ENCODE data around the gene DCAF4. TPM values are rescaled to one million over a fixed set of nuclear protein-coding genes. Genes with fewer than 3 reads are reported as not detected.

DCAF4 gene
- total RNA-seq, 4 donors from 2014 or later, result 7.0 to 29.0 (median 14.0) TPM

DNA sequence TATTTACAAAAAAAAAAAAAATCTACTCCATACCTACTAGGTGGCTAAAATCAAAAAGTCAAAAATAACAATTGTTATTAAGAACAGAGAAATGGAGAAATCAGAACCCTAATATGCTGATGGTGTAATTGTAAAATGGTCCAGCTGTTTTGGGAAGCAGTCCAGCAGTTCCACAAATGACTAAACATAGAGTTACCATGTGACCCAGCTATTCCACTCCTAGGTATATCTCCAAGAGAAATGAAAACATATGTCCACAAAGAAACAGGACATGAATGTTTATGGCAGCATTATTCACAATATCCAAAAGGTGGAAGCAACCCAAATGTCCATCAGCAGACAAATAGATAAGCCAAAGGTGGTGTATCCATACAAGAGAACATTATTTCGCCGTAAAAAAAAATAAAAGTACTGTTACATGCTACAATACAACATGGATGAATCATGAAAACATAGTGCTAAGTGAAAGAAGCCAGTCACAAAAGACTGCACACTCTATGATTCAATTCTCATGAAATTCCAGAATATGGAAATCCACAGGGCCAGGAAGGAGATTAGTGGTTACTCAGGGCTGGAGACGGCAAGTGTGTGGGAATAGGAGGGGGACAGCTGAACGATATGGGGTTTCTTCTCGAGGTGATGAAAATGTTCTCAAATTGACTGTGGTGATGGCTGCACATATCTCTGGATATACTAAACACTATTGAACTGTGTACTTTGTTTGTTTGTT is 23.3 kb upstream of the DCAF4 start:
- WGBS, 2 donors, result 81 to 89% methylated on average over 5 of the region's 5 CpGs
- Histone ChIP-seq H3K27ac (no peak overlapping the region), H3K9me3 (no peaks in the 10 kb centered on the region), H3K4me3 (no peak overlapping the region), H3K27me3 (peaks cover 0 to 19% (median 0%) of the 10 kb centered on the region in 4 donors), H3K36me3 (no peaks in the 10 kb centered on the region), H3K4me1 (peaks cover 0 to 12% (median 0%) of the 10 kb centered on the region in 3 donors)
- DNase-seq, result no peak
- intact Hi-C loops (cut with DNase I), result no loop called here
- TF ChIP-seq POLR2A (IDR thresholded peaks at IDR 0.05), result no peak
- TF ChIP-seq, protein P1, sequence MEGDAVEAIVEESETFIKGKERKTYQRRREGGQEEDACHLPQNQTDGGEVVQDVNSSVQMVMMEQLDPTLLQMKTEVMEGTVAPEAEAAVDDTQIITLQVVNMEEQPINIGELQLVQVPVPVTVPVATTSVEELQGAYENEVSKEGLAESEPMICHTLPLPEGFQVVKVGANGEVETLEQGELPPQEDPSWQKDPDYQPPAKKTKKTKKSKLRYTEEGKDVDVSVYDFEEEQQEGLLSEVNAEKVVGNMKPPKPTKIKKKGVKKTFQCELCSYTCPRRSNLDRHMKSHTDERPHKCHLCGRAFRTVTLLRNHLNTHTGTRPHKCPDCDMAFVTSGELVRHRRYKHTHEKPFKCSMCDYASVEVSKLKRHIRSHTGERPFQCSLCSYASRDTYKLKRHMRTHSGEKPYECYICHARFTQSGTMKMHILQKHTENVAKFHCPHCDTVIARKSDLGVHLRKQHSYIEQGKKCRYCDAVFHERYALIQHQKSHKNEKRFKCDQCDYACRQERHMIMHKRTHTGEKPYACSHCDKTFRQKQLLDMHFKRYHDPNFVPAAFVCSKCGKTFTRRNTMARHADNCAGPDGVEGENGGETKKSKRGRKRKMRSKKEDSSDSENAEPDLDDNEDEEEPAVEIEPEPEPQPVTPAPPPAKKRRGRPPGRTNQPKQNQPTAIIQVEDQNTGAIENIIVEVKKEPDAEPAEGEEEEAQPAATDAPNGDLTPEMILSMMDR (IDR thresholded peaks at IDR 0.05), result no peak

DNA sequence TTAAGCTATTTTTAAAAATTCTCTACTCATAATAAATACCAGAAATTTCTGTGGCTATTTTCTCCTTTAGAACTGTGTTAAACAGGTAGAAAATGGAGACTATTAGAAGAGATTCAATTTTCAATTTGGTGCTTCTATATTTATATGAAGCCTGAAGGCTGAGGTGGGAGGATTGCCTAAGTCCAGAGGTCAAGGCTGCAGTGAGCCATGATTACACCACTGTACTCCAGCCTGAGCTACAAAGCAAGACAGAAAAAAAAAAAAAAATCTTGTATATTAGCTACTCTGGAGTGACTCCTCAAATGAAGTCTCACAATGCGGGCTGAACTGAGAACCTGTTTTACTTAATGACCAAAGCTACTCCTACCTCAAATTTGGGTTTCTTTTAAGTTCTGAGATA is 22.5 kb upstream of the DCAF4 start:
- Histone ChIP-seq H3K4me3 (no peak overlapping the region), H3K36me3 (no peaks in the 10 kb centered on the region), H3K27me3 (peaks cover 0 to 13% (median 0%) of the 10 kb centered on the region in 4 donors), H3K4me1 (peaks cover 0 to 18% (median 0%) of the 10 kb centered on the region in 3 donors), H3K27ac (no peak overlapping the region), H3K9me3 (no peaks in the 10 kb centered on the region)
- 56 to 94% methylated on average over 1 of the region's 1 CpG for WGBS, 2 donors
- no peak for DNase-seq
- intact Hi-C loops (cut with DNase I), result no loop called here
- TF ChIP-seq POLR2A (IDR thresholded peaks at IDR 0.05), result no peak
- TF ChIP-seq, protein P1 (IDR thresholded peaks at IDR 0.05), result no peak

DNA sequence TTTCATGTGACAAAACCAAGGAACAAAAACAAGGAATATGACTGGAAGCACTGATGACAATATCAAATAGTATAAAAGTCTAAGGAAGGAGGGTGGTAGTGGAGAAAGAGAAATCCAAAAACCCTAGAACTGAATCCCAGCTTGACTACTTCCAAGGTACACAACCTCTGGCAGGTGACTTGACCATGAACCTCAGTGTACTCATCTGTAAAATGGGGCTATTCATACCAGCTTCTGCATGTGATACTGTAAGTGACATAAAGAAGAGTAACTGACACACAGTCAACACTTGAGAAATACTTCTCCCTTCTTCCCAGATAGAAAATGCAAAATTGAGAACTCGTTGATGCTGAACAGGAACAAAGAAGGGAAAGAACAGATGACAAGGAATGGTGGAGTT is 22.0 kb upstream of the DCAF4 start:
- H3K4me1 ChIP-seq, result peaks cover 0 to 22% (median 0%) of the 10 kb centered on the region in 3 donors
- no peaks in the 10 kb centered on the region for H3K36me3 ChIP-seq
- H3K4me3 ChIP-seq, result no peak overlapping the region
- H3K9me3 ChIP-seq, result no peaks in the 10 kb centered on the region
- DNase-seq, result no peak
- intact Hi-C loops (cut with DNase I), result no loop called here
- WGBS, 2 donors, result 0 to 71% methylated on average over 1 of the region's 1 CpG
- H3K27me3 ChIP-seq, result peaks cover 0 to 13% (median 0%) of the 10 kb centered on the region in 4 donors
- no peak overlapping the region for H3K27ac ChIP-seq
- TF ChIP-seq POLR2A (IDR thresholded peaks at IDR 0.05), result no peak
- TF ChIP-seq, protein P1 (IDR thresholded peaks at IDR 0.05), result no peak

DNA sequence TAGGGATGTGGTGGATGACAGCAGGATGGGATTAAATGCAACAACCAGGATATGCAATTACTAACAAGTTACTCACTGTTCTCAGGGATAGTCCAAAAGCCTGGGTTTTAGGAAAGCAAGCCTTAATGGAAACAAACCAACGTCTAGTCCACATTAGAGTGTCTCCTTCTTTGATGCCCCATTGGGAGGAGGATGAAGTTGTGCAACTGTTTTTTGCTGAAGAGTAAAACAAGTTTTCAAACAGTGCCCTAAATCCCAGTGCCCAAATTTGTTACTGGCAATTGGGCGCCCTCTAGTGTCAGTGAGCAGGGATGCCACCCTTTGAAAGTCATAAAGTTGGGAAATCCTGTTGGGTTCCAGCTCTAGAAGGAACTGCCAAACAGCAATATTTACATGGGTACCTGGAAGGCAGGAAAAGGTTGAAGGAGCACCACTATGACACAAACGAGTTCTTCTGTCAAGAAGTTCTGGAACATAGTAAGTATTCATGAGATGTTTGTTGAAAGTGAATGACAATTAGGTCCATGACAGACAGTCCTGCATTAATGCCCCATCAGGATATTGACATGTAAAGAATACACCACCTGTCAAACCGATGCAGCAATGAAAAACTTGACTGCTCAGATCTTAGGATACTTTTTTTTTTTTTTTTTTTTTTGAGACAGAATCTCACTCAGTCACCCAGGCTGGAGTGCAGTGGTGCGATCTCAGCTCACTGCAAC is 21.3 kb upstream of the DCAF4 start:
- 22 to 24% methylated on average over 5 of the region's 5 CpGs for WGBS, 2 donors
- Histone ChIP-seq H3K4me3 (no peak overlapping the region), H3K36me3 (no peaks in the 10 kb centered on the region), H3K9me3 (no peaks in the 10 kb centered on the region), H3K4me1 (peaks cover 0 to 30% (median 0%) of the 10 kb centered on the region in 3 donors), H3K27ac (no peak overlapping the region), H3K27me3 (peaks cover 0 to 13% (median 0%) of the 10 kb centered on the region in 4 donors)
- no peak for DNase-seq
- TF ChIP-seq, protein P1 (IDR thresholded peaks at IDR 0.05), result peak; percentile 89 to 94 (median 93)
- no peak for TF ChIP-seq POLR2A (IDR thresholded peaks at IDR 0.05)
- intact Hi-C loops (cut with DNase I), result loop anchor here (5.0 kb wide), 1 partner anchor 388 kb away; no protein-coding TSS in a partner anchor

DNA sequence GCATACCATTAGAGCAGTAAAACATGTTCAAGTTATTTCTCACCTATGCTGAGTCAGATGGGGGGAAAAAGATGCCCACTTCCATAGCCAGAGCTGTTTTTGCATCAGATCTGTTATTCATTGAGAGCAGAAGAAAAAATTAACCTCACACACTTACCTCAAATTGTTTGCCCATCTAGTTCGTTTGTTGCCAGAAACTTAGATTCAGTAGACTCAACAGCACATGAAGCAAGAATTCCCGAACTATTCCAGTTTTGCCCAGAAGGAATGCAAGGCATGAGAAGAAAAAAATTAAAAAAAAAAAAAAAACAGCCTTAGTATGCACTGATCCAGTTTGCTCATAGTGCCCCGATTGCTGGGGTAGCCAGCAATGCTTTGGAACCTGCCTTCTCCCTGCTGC is 19.9 kb upstream of the DCAF4 start:
- intact Hi-C loops (cut with DNase I), result loop anchor here (5.0 kb wide), 1 partner anchor 389 kb away; no protein-coding TSS in a partner anchor
- 33 to 44% methylated on average over 3 of the region's 3 CpGs for WGBS, 2 donors
- H3K27me3 ChIP-seq, result peaks cover 0 to 8% (median 0%) of the 10 kb centered on the region in 4 donors
- DNase-seq, result no peak
- no peak overlapping the region for H3K4me3 ChIP-seq
- no peaks in the 10 kb centered on the region for H3K9me3 ChIP-seq
- H3K27ac ChIP-seq, result no peak overlapping the region
- TF ChIP-seq, protein P1 (IDR thresholded peaks at IDR 0.05), result no peak
- TF ChIP-seq POLR2A (IDR thresholded peaks at IDR 0.05), result no peak
- no peaks in the 10 kb centered on the region for H3K36me3 ChIP-seq
- peaks cover 0 to 30% (median 0%) of the 10 kb centered on the region in 3 donors for H3K4me1 ChIP-seq

Data from esophagus squamous epithelium (tissue), 5 donors.